GM21390 (cell line): ENCODE results near the gene RIT1.
A peak's percentile ranks its signal among the peaks of the same experiment; 100 is the strongest.

ENCODE experiments used
- ATAC-seq: cut with Tn5 transposase; IDR thresholded peaks from one replicate; pipeline ENCODE4 v1.9.1; 2021; ENCODE audit not compliant: unreplicated experiment

RIT1 gene

GRCh38 chr1:155859881-155860871, 51.0 kb downstream of the RIT1 start:
- ATAC-seq: no peak

GRCh38 chr1:155859234-155859829, 51.8 kb downstream of the RIT1 start, which contains the start of gene SYT11:
SYT11 (plus strand) TSS chr1:155859567; CDS start chr1:155859762, 195 bp downstream.
- ATAC-seq: peak; percentile 55

GRCh38 chr1:155858800-155859233, 52.3 kb downstream of the RIT1 start:
- ATAC-seq: no peak

GRCh38 chr1:155856975-155857930, 53.9 kb downstream of the RIT1 start, which contains the start of gene GON4L:
GON4L (minus strand) TSS chr1:155857214; CDS start chr1:155853780, 3,434 bp downstream.
- peak; percentile 58 for ATAC-seq

GRCh38 chr1:155856257-155856974, 54.7 kb downstream of the RIT1 start:
- ATAC-seq: no peak

GRCh38 chr1:155850345-155850744, 60.8 kb downstream of the RIT1 start:
- no peak for ATAC-seq

- ATAC-seq: no peak
Measured at GRCh38 chr1:155847823-155848529, 63.2 kb downstream of the RIT1 start.
